Activated CD4-positive, alpha-beta T cell treated with anti-CD3 and anti-CD28 coated beads for 4 hours (primary cell): ENCODE measurements around the gene NOP9.

Source experiments
- DNase-seq, 2 donors: peaks; one replicate each; pipeline ENCODE4 v3.0.0-alpha.2; 2020

NOP9 gene

GRCh38 chr14:24263848-24264247, 35.8 kb upstream of the NOP9 start:
- DNase-seq: no peak

DNA sequence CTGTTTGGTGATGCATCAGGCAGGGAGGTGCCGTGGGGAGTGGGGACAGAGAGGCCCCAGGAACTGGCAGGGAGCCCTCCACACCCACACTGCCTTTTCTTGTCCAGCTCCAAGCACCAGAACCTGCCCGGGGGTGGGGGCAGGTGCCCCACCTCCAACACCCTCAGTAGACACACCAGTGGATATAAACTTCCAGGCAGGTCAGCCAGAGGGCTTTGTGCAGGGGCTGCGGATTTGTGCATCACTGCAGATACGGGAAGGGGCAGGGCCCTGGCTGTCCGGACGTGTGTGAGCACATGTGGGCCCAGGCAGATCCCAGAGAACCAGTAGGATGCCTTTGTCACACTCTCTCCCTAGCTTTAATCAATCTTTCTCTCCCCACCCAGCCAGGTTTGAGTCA, 35.4 kb upstream of the NOP9 start:
- no peak for DNase-seq

GRCh38 chr14:24266344-24267244, 33.1 kb upstream of the NOP9 start:
- DNase-seq: no peak

GRCh38 chr14:24267516-24267915, 32.1 kb upstream of the NOP9 start:
- no peak for DNase-seq

GRCh38 chr14:24268225-24268624, 31.4 kb upstream of the NOP9 start:
- no peak for DNase-seq

- no peak for DNase-seq
Measured at GRCh38 chr14:24269368-24269767, 30.3 kb upstream of the NOP9 start.

- no peak for DNase-seq
Measured at GRCh38 chr14:24269910-24270536, 29.6 kb upstream of the NOP9 start.

- DNase-seq: no peak
Measured at GRCh38 chr14:24270537-24271133, 29.0 kb upstream of the NOP9 start.

GRCh38 chr14:24271134-24271833, 28.4 kb upstream of the NOP9 start, which contains the start of gene RABGGTA:
TSS of gene RABGGTA (minus strand) at chr14:24271597. CDS start at chr14:24271115, 482 bp downstream.
- DNase-seq: peak; percentile 88 to 91

DNA sequence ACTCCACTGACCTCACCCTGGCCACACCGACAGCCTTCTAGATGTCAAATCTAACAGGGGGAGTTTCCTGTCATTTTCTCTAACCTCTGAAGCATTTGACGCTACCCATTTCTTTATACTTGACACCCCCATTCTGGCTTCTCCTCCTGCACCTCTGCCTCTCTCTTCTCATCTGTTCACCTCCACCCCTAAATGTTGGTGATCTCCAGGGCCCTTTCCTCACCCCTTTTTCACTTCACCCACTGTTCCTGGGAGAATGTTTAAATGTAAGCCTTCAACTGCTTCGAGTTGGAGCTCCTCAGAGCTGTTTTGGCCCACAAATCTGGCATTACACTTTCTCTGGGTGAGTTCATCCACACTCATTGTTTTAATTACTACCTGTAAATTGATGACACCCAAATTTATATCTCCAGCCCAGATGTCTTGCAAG, 27.8 kb upstream of the NOP9 start:
- no peak for DNase-seq

DNA sequence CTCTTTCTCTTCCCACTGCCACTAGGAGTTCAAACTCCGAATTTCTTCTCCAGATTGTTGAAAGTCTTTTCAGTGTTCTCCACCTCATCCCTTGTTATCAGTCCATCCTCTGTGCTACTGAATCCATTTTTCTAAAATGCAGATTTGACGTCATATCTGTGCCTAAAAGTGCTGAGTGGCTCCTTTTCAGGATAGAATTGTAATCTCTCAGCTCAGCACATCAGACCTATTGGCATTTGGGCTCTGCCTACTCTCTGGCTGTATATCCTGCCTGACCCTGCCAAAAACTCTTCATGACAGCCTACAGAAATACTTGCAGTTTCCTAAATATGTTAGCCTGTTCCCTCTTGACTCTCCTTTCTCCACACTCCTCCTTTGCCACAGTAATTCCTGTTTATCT, 27.2 kb upstream of the NOP9 start:
- no peak for DNase-seq

DNA sequence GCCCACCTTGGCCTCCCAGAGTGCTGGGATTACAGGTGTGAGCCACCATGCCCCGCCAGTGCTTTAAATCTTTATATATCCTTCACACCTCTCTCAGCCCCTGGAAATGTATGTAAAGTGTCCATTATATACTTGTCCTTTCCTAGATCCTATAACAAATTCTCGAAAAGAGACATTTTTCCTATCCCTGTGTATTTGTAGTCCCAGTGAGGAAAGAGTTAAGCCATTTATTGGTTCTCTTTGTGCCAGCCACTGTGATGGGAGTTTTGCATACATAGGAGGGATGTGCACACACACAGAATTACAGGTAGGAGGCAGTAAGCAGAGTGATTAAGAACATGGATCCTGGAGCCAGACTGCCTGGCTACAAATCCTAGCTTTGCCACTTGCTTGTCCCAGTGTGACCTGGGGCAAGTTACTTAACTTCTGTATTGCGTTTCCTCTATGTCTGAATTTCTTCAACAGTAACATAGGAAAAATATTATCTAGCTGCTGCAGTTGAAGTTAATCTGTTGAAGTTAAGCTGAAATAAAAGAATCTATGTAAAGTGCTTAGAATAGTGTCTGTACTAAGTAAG, 26.1 kb upstream of the NOP9 start:
- no peak for DNase-seq

- DNase-seq: peak; percentile 55 to 58
Measured at GRCh38 chr14:24274101-24274543, 25.5 kb upstream of the NOP9 start.

GRCh38 chr14:24277071-24277470, 22.6 kb upstream of the NOP9 start:
- DNase-seq: no peak

- no peak for DNase-seq
Measured at GRCh38 chr14:24277606-24278321, 21.9 kb upstream of the NOP9 start.

DNA sequence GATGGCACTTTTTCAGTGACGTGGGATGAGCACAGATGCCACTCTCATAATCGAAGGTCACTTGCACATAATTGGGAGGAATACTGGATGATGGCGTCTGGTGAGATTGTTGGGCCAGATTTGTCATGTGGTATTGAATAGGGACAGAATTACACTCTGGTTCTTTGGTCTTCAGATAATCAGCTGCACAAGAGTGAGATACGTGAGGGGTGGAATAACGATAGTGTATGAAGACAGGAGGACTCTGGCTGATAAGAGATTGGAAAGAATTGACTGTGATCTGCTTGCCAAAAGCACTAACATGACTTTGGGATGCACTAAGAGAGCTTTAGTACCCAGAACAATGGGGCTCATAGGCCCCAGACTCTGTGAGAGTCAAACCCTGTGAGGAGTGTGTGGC, 21.2 kb upstream of the NOP9 start:
- no peak for DNase-seq

DNA sequence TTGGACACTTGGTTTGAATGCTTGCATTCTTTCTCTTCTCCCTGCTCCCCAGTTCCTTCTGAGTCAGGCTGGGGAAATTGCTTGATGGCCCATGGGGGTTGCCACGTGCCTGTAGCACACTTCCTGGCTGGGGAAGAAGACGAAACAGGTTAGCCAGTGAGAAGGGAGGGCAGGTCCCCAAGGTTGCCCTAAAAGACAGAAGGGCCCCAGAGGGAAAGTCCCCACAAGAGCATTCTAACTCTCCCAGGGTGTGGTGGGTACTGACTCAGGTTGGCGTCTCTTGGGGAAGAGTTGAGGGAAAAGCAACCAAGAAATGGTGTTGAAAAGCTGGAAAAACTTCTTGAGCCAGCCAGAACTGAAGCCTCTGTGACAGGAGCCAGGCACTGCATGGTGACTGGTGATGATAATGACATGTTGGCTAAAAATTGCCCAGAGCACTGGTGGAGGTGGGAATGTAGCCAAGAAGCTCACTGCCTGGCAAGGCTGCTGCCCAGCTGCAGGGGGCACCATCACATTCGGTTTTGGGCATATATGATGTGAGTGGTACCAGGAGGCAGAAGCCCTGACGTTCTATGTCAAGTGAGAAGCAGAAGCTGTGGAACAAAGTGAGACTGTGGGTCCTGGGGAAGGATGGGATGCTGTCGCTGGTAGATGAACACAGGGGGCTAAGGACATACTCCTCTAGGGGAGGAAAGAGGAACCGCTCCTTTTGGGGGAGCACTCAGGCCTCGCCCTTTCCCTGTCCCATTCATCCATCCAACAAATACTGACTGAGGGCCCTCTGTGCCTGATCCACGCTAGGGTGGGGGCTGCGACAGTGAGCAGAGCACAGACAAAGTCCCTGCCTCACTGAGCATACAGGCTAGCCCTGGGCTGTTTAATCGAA, 20.1 kb upstream of the NOP9 start:
- peak; percentile 49 to 63 for DNase-seq

DNA sequence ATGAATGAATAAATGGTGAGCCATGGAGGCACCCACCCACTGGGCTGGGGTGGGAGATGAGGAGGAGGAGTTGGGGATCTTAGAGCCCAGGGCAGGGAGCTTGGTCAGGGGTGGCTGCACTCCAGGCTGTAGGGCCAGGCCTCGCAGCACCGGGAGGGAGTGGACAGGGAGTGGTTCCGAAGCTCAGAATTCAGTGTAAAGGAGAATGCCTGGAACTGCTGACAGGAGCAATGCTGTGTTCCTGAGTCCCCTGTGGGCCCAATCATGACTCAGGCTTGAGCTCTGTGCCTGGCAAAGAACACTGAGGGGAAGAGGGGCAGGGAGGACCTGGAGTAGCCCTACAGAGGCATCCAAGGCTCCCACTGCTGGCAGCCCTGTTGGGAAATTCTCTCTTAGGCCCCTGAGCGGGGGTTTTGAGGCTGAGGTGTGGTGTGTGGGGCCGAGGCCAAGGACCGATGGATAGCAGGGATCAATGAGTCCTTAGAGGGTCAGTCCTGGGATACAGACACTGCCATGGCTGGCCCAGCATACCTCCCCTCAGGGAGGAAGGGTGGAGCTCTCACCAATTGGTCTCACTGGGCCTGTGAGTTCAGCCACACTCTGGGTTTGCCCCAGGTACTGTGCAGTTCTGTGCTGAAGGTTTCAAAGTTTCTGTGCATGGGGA, 18.7 kb upstream of the NOP9 start:
- no peak for DNase-seq

GRCh38 chr14:24281636-24282035, 18.0 kb upstream of the NOP9 start:
- no peak for DNase-seq

DNA sequence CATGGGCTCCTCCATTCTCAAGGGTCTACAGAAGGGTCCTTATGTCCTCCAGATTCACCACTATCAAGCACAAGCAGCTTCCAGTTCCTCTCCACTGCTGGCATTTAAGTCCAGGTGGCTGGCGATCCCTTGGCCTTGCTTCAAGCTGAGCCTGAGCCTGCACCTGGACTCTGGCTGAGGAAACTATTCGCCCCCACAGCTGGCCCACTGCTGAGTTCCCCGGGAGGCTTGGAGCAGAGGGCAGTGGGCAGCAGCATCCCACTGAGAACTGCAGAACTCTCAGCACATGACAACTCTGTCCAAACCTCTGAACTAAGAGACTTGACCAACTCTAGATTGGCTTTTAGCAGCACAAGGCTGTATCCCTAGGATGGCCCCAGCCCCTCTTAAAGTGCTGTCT, 16.9 kb upstream of the NOP9 start:
- DNase-seq: no peak
